NCI-H1436 (cell line): ENCODE data around the gene CCDC85B.

Experiments used
- DNase-seq: peaks from one replicate; lab custom pipeline; 2025; lab: John Stamatoyannopoulos, UW

Gene CCDC85B

DNA sequence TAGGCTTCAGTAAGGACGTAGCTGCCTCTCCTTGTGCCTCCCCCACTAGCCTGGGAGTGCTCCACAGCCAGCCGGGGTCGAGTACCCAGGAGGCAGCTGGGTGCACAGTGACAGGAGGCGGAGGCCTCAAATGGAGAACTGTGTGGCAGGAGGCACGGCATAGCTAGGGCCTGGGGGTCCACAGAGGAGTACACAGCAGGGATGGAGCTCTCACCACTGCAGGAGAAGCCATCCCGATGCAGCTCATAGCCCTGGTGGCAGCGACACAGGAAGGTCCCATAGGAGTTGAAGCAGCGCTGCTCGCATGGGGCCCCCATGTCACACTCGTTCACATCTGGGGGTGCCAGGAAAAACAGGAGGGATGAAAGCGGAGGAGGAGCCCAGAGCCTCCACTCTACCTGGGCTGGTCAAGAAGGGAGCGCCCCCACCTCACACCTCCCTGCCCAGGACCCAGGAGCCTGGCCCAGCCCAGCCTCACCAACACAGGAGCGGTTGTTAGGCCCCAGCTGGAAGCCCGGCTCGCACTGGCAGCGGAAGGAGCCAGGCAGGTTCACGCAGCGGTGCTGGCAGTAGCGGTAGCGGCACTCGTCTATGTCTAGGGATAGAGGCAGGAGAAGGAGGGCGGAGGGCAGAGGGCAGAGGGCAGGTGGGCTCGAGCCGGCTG lies 20.7 kb upstream of the CCDC85B start:
- DNase-seq = no peak

DNA sequence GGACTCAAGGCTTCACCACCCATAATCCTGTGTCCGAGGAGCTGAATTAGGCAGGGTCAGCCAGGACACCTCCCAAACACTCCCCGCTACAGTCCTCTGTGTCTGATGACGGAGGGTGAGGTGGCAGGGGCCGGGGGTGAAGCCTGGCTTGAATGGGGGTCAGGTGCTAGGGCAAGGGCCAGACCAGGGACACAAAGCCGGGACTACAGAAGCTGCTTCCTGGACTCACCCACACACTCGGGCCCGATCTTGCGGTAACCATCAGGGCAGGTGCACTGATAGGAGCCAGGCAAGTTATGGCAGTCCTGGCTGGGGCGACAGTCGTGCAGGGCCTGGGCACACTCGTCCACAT lies 20.2 kb upstream of the CCDC85B start:
- no peak for DNase-seq

DNA sequence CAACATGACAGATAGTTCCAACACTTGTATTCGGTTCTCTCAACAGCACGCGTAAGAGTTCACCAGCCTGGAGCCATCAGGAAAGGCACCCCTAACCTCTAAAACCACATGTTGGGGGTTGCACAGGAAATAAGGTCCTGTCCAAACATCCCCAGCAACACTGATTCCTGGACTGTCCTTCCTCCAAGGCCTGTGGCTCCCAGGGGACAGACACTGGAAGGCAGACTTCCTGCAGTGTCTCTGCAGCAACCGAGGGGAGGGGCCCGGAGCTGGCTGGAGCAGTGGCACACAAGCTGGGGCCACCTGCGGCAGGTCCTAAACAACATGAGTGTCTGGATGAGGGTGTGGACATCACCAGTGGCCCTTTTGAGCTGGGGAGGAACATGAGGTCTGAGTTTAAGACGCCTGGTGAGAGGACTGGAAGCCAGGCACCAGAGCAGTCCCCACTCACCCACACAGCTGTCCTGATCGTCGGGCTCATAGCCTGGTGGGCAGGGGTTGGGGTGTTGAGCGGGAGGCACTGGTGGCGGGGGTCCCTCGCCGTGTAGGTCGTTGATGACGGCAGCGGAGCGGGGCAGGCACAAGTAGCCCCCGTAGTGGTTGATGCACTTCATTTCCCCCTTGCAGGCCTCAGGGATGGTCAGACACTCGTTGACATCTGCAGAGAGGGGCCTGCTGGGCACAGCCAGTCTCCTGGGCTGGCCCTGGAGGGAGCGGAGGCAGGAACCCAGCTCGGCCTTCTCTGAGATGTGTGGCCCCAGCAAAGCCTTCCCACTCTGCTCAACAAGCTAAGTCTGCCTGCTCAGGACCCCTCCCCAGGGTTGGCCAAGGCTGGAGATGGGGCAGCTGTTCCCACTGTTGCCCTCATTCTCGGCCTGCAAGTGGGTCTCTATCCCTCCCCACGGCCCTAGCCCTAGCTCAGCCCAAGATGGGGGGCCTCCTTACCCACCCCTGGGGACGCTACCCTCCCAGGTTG lies 19.5 kb upstream of the CCDC85B start:
- DNase-seq = no peak

DNA sequence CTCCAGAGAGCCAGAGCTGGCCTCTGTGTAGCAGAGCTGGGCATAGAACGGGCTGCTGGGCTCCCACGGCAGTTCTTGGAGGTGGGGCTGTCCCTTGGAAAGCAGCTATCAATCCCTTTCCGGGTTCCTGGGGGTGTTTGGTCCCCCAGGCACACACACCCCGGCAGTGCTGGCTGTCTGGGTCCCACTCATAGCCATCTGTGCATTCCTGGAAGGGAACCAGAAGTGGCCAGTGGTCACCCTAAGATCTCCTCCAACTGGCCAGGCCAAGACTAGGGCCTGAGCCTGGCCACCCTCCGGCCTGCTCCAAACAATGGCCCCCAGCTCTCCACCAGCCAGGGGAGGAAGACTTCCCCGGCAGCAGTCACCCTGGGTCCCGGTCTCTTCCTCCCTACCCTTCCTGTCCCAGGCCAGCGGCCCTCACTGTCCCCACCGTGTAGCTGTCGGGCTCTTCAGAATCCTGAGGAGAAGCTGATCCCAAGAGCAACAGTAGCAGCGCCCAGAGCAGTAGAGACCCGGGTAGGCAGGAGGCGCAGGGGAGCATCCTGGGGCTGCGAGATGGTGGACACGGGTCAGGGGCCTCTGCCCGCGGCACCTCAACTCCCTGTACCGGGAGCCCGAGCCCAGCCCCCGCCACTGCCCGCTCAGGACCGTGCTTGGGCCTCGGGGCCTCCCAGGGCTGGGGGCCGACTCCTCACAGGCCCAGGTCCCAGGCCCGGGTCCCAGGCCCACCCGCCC lies 18.5 kb upstream of the CCDC85B start:
- no peak for DNase-seq

DNA sequence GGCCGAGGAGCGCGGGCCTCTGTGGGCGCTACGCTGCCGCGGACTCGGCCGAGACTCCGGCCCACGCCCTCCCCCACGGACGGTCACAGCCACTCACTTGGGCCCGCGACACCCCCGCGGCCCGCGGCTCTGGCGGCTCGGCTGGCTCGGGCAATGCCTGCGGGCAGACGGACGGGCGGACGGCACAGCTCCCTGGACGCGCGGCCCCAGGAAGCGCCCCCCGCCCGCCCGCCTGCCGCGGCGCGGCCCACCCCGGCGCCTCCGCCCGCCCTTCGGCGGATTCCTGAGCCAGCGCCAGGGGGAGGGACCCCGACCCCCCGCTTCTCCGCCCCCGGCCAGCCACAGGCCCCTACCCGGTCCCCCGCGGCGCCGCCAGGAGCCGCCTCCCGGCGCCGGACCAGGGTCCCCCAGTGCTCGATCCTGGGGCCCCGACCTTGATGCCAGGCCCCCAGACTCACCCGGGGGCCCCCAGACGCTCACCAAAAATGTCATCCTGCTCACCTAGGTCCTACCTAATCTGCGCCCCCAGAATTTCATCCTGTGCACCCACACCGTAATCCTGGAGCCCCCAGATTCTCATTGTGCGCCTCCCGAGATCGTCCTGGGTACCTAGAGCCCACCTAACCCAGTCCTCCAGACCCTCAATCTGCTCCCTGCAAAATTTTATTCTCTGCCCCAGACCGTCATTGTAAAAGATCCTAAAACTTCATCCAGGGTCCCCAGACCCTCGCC lies 17.7 kb upstream of the CCDC85B start, which contains the start of gene EFEMP2:
TSS of gene EFEMP2 (minus strand) at position 215 of the 732 bp plus-strand sequence. CDS start 446 bp downstream, outside the sequence.
- no peak for DNase-seq

DNA sequence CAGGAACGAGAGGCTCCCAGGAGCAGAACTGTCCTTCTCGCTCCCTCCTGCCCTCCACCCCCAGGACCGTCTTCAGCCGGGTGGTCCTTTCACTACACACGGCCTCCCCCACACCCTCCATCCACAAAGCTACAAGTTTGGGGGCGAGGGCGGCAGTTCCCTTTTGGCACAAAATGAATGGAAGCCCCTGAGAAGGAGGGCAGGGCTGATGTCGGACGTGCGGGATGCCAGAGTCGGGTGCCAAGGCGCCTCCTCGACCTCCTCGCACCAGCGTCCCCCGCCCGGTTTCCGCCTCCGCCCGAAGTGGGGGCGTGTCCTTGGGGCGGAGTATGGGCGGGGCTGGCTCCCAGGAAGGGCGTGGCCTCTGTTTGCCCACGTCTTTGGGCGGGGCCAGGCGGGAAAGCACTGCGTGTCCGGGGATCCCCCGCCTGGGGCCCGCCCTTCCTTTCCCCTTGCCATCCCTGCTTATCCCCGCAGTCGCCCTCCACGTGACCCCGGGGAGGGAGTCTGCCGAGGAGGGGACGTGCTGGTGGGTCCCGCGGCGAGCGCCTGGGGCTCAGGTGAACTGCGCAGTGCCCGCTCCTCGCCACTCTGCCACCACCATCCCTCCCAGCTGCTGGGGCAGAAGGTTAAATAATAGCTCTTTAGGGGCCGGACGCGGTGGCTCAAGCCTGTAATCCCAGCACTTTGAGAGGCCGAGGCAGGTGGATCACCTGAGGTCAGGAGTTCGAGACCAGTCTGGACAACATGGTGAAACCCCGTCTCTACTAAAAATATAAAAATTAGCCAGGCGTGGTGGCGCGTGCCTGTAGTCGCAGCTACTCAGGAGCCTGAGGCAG lies 16.9 kb upstream of the CCDC85B start:
- peak; percentile 94 for DNase-seq

DNA sequence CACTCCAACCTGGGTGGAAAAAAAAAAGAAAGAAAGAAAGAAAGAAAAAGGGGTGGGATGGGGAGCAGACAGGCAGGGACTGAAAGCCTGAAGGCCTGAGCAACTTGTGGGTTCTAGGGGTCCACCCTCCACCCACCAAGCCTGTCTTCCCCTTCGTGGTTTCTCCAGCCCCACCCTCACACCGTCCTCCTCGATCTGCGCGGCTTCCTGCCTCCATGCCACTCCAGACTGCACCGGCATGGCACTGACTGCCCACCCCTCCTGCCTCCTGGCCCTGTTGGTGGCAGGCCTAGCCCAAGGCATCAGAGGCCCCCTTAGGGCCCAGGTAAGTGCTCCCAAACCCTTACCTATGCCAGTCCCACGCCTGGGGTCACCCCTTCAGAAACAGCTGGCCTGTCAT lies 10.9 kb upstream of the CCDC85B start, which contains the start of gene CTSW:
TSS of gene CTSW (plus strand) at position 221 of the 400 bp plus-strand sequence. CDS start at position 239, 18 bp downstream.
- no peak for DNase-seq

DNA sequence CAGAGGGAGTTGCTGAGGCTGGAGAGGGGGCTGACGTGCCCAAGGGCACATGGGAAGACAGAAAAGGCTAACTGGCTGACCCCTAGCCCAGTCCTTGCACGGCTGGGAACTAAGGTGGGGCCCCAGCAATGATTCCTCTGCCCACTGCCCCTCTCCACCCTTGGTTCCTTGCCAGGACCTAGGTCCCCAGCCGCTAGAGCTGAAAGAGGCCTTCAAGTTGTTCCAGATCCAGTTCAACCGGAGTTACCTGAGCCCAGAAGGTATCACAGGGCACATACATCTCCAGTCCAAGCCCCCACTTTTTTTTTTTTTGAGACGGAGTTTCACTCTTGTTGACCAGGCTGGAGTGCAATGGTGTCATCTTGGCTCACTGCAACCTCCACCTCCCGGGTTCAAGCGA lies 10.4 kb upstream of the CCDC85B start:
- no peak for DNase-seq

DNA sequence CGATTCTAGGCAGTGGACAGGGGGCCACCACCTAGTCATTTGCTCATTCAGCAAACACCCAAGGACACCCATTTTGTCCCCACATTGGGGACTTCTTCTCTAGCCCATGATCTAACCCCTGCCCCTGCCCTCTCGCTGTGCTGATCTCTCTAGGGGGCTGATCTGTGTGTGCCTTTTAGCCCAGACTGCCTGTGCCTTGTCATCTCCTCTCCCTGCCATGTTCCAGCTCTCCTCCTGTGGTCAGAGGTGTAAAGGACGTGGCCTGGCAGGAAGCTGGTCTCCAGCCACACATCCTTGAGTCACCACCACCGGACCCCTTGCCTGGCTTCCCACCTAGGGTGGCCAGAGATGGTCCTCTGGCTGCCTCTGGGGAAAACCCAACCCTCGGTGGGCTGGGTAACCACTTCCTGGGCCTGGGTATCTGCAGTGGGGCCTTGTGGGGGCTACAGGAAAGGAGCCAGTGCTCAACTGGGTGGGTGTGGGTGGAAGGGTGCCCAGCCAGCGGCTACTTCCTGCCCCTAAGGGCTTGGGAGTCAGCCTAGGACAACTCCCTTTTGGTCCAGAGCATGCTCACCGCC lies 9.5 kb upstream of the CCDC85B start:
- no peak for DNase-seq

DNA sequence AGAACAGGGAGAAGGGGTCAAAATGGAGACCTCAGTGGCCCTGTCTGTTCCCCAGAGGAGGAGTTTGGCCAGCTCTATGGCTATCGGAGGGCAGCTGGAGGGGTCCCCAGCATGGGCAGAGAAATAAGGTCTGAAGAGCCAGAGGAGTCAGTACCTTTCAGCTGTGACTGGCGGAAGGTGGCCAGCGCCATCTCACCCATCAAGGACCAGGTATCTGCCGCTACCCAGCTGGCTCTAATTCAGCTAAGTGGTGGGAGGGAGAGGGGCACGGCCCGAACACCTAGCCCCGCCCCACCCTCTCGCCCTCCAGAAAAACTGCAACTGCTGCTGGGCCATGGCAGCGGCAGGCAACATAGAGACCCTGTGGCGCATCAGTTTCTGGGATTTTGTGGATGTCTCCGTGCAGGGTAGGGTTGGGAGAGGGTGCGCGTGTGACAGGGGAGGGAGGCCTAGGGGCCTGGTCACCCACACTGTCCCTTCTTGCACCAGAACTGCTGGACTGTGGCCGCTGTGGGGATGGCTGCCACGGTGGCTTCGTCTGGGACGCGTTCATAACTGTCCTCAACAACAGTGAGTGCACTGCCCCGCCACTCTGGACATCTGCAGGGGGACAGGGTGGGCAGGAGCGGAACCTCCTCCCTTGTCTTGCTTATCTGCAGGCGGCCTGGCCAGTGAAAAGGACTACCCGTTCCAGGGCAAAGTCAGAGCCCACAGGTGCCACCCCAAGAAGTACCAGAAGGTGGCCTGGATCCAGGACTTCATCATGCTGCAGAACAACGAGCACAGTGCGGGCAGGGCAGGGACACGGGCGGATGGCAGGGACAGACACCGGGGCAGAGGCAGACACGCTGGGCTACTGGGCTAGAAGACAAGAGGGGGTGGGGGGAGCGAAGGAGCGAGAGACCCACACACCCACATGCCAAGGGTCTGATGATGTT lies 8.1 kb upstream of the CCDC85B start:
- DNase-seq = no peak

DNA sequence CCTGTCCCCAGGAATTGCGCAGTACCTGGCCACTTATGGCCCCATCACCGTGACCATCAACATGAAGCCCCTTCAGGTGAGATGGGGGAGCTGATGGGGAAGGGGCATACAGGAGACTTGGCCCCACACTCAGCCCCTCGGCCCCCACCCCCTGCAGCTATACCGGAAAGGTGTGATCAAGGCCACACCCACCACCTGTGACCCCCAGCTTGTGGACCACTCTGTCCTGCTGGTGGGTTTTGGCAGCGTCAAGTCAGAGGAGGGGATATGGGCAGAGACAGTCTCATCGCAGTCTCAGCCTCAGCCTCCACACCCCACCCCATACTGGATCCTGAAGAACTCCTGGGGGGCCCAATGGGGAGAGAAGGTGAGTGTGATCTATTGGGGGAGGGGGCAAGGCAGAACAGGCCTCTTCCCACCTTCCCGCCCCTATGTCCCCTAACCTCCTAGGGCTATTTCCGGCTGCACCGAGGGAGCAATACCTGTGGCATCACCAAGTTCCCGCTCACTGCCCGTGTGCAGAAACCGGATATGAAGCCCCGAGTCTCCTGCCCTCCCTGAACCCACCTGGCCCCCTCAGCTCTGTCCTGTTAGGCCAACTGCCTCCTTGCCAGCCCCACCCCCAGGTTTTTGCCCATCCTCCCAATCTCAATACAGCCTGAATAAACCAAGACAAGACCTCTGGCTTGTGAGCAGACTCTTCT lies 7.3 kb upstream of the CCDC85B start:
- no peak for DNase-seq

DNA sequence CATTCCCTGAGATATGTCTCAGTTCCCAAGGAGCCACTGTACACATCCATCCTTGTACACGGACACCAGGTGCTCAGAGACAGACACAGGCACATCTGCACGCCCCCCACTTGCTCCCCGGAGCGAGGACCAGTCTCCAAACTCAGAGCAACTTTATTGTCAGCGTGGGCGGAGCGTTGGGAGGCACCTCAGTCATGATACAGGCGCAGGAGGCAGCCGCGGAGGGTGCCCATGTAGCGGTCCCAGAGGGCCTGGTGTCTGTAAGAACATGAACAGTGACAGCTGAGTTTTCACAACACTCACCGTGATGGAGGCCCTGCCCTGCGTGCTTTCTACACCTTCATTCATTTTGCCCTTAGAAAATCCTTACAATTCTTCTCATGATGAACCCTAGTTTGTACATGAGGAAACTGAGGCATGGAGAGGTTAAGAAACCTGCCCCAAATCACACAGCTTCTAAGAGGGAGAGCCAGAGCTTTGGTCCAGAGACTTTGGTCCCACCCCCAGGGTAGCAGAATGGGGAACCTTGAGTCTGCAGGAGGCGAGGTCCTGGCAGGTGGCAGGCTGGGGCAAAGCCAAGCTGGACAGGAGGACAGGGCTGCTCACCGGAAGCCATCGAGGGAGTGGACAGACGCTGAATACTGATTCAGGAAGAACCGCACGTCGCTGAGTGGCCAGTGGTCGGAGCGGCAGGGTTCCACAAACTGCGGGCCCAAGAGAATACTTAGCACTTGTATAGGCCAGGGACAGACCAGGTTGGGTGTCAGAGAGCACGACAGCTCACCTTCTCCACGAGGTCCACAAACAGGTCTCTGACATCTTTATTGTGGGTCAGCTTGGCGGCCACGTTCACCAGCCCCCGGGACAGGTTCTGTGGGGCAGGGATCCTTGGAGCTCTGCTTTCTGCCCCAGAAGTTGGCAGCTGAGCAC lies 6.4 kb upstream of the CCDC85B start:
- no peak for DNase-seq

DNA sequence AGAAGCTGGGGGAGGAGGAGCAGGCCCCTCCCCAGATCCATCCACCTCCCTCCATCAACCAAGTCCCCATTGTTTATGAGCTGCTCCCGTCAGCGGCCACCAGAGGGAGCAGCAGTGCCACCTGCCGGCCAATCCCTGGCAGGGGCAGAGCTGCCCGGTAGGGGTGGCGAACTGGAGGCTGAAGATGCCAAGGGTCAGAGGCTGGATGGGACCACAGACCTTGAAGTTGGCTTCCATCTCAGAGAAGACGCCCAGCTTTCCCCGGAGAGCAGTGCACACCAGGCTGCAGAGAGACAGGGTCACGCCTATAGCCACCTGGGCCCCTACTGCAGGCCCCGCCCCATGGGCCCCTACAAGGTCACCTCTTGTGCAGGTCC lies 5.8 kb upstream of the CCDC85B start:
- peak; percentile 52 for DNase-seq

DNA sequence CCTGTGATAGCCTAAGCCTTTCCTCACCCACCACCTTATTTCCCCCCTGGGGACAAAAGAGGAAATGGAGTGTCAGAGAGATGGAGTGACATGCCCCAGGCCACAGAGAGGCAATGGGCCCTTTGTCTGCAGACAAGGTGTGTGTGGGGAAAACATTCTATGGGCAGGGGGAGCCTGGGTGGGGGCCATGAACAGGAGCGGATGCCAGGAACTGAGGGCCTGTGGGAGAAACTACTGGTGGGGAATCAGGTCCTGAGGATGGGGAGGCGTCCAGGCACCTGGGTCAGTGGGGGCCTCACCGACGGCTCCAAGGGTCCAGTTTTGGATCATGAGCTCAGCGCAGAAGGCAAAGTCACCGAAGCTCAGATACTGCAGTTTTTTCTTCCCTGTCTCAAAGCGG lies 5.2 kb upstream of the CCDC85B start:
- DNase-seq = no peak

DNA sequence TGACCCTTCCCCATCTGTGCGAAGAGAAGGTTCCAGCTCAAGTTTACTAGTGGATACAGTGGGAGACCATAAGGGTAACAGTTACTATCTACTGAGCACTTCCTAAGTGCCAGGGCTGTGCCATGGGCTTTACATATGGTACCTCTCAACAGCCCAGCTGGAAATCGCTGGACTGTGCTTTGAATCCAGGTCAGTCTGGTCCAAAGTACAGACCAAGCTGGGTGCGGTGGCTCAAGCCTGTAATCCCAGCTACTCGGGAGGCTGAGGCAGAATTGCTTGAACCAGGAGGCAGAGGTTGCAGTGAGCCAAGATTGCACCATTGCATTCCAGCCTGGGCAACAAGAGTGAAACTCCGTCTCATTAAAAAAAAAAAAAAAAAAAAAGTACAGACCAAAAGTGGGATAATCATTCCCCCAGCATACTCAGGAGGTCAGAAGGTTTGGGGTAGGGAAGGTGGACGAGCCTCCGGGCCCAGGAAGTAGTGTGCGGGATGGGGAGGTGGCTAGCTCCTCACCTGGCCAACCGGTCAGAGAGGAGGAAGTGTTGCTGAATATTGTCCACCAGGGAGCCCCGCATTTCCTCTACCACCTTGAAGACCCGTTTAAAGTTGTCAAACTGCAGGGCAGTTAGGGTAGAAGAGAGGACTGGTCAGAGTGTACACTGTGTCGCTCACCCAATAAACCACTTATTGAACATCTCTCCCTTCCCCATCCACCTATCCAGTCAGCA lies 4.5 kb upstream of the CCDC85B start:
- DNase-seq = no peak

DNA sequence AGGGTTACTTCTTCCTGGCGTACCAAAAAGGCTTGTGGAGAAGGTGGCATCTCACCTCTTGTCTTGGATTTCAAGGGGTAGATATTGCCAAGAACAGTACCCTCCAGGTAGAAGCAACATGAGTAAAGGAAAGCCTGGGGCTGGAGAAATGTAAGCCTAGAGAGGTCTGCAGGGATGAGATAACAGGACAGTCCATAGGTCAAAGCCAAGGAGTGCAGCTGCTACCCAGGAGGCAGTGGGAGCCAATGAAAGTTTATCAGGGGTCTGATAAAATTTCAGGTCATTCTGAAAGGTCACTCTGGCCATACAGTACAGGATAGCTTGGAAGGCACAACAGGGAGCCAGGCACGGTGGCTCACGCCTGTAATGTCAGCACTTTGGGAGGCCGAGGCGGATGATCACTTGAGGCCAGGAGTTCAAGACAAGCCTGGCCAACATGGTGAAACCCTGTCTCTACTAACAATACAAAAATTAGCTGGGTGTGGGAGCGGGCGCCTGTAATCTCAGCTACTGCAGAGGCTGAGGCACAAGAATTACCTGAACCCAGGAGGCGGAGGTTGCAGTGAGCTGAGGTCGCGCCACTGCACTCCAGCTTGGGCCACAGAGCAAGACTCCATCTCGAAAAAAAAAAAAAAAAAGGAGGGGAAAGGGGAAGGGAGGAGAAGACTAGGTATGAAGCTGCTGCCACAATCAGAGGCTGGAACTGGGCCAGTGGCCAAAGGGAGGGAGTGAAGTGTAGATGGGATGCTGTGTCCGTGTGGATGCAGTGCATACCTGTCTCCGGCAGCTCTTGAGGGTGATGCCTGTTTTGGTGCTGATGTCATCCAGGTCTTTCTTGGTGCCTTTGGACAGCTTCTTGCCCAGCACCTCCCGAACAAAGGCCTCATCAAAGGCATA lies 3.4 kb upstream of the CCDC85B start:
- no peak for DNase-seq
